ENCODE results near the gene CNRIP1.

CNRIP1 gene

GRCh38 chr2:68250196-68250595, 69.6 kb downstream of the CNRIP1 start:
- DNase-seq: no peak

- DNase-seq: no peak
Measured at GRCh38 chr2:68248806-68249205, 70.9 kb downstream of the CNRIP1 start.

GRCh38 chr2:68248361-68248760, 71.4 kb downstream of the CNRIP1 start:
- no peak for DNase-seq

- no peak for DNase-seq
Measured at GRCh38 chr2:68246396-68246795, 73.4 kb downstream of the CNRIP1 start.

- no peak for DNase-seq
Measured at GRCh38 chr2:68245672-68246071, 74.1 kb downstream of the CNRIP1 start.

- no peak for DNase-seq
Measured at GRCh38 chr2:68245066-68245465, 74.7 kb downstream of the CNRIP1 start.

GRCh38 chr2:68244456-68244855, 75.3 kb downstream of the CNRIP1 start:
- DNase-seq: no peak
